Retina (tissue), 1 donor: ENCODE results near the gene C1QTNF1.

ENCODE experiments used
- DNase-seq: peaks from one replicate; pipeline ENCODE4 v3.0.0-alpha.2; 2016

C1QTNF1 gene

GRCh38 chr17:79097226-79098055 is 73.5 kb downstream of the C1QTNF1 start:
- DNase-seq, result no peak

DNA sequence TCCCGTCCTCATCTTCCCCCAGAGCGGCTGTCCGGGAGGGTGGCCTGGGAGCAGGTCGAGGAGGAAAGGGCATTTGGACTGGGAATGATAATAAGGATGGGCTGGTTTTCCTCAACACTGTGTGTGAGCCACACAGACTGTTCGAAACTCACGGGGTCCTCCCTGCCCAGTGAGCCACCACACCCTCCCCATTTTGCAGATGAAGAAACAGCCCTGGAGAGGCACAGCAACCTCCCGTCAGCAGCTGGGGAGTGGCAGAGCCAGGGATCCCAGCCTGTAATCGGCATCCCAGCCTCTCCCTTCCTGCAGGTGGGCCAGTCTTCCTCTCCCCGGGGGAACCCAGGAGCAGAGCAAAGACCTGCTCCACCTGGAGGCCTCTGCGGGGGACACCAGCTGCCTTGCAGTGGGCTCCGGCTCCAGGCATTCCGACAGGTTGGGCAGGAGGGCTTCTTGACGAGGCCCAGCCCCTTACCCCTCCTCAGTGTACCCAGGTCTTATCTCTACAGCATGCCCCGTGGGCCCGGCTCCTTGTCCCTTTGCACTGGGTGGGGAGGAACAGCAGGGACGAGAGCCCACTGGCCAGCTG is 74.4 kb downstream of the C1QTNF1 start:
- no peak for DNase-seq
